ENCODE results near the gene COQ7.

Gene COQ7

GRCh38 chr16:19110537-19111360 lies 43.3 kb downstream of the COQ7 start:
- no peak for DNase-seq (ENCODE audit: low read depth in 2 of 3, low spot score in 2 of 3)

GRCh38 chr16:19112099-19112407 lies 44.6 kb downstream of the COQ7 start:
- no peak for DNase-seq (ENCODE audit: low read depth in 2 of 3, low spot score in 2 of 3)

- DNase-seq (ENCODE audit: low read depth in 2 of 3, low spot score in 2 of 3), result no peak
Observed at GRCh38 chr16:19113577-19114358, 46.4 kb downstream of the COQ7 start, which contains the start of gene ITPRIPL2. Gene ITPRIPL2, plus strand, starts transcription at chr16:19113964. Its CDS starts 498 bp downstream, at chr16:19114462.

- DNase-seq (ENCODE audit: low read depth in 2 of 3, low spot score in 2 of 3), result no peak
Observed at GRCh38 chr16:19114359-19115147, 47.1 kb downstream of the COQ7 start.

- no peak for DNase-seq (ENCODE audit: low read depth in 2 of 3, low spot score in 2 of 3)
Observed at GRCh38 chr16:19115148-19116021, 48.0 kb downstream of the COQ7 start.

- DNase-seq (ENCODE audit: low read depth in 2 of 3, low spot score in 2 of 3), result no peak
Observed at GRCh38 chr16:19116711-19117449, 49.5 kb downstream of the COQ7 start.

GRCh38 chr16:19118938-19119431 lies 51.6 kb downstream of the COQ7 start:
- peak in 1 of 3 experiments; percentile 30 for DNase-seq (ENCODE audit: low read depth in 2 of 3, low spot score in 2 of 3)

GRCh38 chr16:19119564-19119963 lies 52.1 kb downstream of the COQ7 start:
- no peak for DNase-seq (ENCODE audit: low read depth in 2 of 3, low spot score in 2 of 3)

GRCh38 chr16:19123535-19124178 lies 56.2 kb downstream of the COQ7 start:
- no peak for DNase-seq (ENCODE audit: low read depth in 2 of 3, low spot score in 2 of 3)

GRCh38 chr16:19126300-19126699 lies 58.9 kb downstream of the COQ7 start:
- DNase-seq (ENCODE audit: low read depth in 2 of 3, low spot score in 2 of 3), result no peak

GRCh38 chr16:19127205-19127604 lies 59.8 kb downstream of the COQ7 start:
- no peak for DNase-seq (ENCODE audit: low read depth in 2 of 3, low spot score in 2 of 3)

- no peak for DNase-seq (ENCODE audit: low read depth in 2 of 3, low spot score in 2 of 3)
Observed at GRCh38 chr16:19127674-19128131, 60.3 kb downstream of the COQ7 start.

GRCh38 chr16:19128454-19129200 lies 61.2 kb downstream of the COQ7 start:
- DNase-seq (ENCODE audit: low read depth in 2 of 3, low spot score in 2 of 3), result no peak
